ENCODE results near the gene CCDC116. TPM values are rescaled to one million over a fixed set of nuclear protein-coding genes. Genes with fewer than 3 reads are reported as not detected.

CCDC116 gene
- total and polyA plus RNA-seq, 10 of the 15 experiments (the other 5 are each of a cell fraction or from before 2014, with no cell fraction given) = 0.04 to 0.18 (median 0.04) TPM; not detected in 6

GRCh38 chr22:21598302-21598701, 34.3 kb upstream of the CCDC116 start (continued):
- TF ChIP-seq NRF1 (conservative IDR thresholded peaks at IDR 0.05; ENCODE audit: low read depth, low read length) (no peak), GATAD2B (conservative IDR thresholded peaks at IDR 0.05; ENCODE audit: low read depth) (no peak), ZZZ3 (IDR thresholded peaks at IDR 0.05; ENCODE audit: control insufficient read depth, insufficient read length, low read depth) (no peak), POLR2AphosphoS5 (IDR thresholded peaks at IDR 0.05; ENCODE audit: low read length) (no peak), KLF5 (IDR thresholded peaks at IDR 0.05; ENCODE audit: partially characterized antibody) (no peak), E2F8 (IDR thresholded peaks at IDR 0.05; ENCODE audit: low read depth, partially characterized antibody) (no peak), MEF2B (IDR thresholded peaks at IDR 0.05; ENCODE audit: partially characterized antibody, poor library complexity, severe bottlenecking) (no peak), MYC (IDR thresholded peaks at IDR 0.05; ENCODE audit: insufficient read depth, insufficient read length, insufficient replicate concordance, low read length, severe bottlenecking) (no peak)

- ChIA-PET SMC1A (ENCODE audit: uncharacterized antibody, unreplicated experiment) (interaction anchor here (1.5 kb wide), 1 partner anchor 10 kb away, joined by 5 read pairs; no protein-coding TSS in a partner anchor), RAD21 (ENCODE audit: unreplicated experiment) (no interaction called here), CTCF (no interaction called here), POLR2A (no interaction called here)
- no peak overlapping the region for H2AFZ ChIP-seq (ENCODE audit: control insufficient read depth, low read depth, low read length)
- no peak overlapping the region for H3K4me2 ChIP-seq (ENCODE audit: control insufficient read depth, insufficient read depth)
- FAIRE-seq (no peak), DNase-seq (ENCODE audit: low read depth, low spot score) (no peak), ATAC-seq (no peak)
- H3K9me3 ChIP-seq (replicated peaks; ENCODE audit: control insufficient read depth, insufficient read depth, low read length) = no peaks in the 10 kb centered on the region
- peaks cover 43% of the 10 kb centered on the region for H3K79me2 ChIP-seq (ENCODE audit: control insufficient read depth, insufficient read depth, low read length)
- no peaks in the 10 kb centered on the region for H3K27me3 ChIP-seq (replicated peaks in 1 of 2; ENCODE audit: control insufficient read depth in 2 of 2, insufficient read depth in 2 of 2, low read length in 1 of 2)
- in situ Hi-C loops (cut with MboI) = no loop called here
- no peak overlapping the region for H3K9ac ChIP-seq (ENCODE audit: control insufficient read depth, insufficient read depth, low read length)
- intact Hi-C loops (cut with micrococcal nuclease; ENCODE audit: unreplicated experiment) = no loop called here
- no peak overlapping the region for H3K27ac ChIP-seq (ENCODE audit: control insufficient read depth, insufficient read depth)
- no peaks in the 10 kb centered on the region for H3K4me1 ChIP-seq (ENCODE audit: control insufficient read depth, insufficient read depth, low read length)
- H3K36me3 ChIP-seq (ENCODE audit: control insufficient read depth in 2 of 2, insufficient read depth in 2 of 2, low read length in 1 of 2) = peaks cover 21 to 22% of the 10 kb centered on the region in 2 experiments
- H4K20me1 ChIP-seq (ENCODE audit: control insufficient read depth, insufficient read depth) = peaks cover 8% of the 10 kb centered on the region; the same call in 1 of the 2 replicates
- 87% methylated on average over 6 of the region's 6 CpGs for WGBS (ENCODE audit: insufficient coverage, insufficient replicate concordance, low lambda C conversion rate, missing lambda C conversion rate)
- TF ChIP-seq E2F4 (IDR thresholded peaks at IDR 0.05; ENCODE audit: low read depth, low read length) (no peak), HDAC2 (IDR thresholded peaks at IDR 0.05) (no peak), SIN3A (IDR thresholded peaks at IDR 0.05; ENCODE audit: low read depth, low read length) (no peak), SIX5 (IDR thresholded peaks at IDR 0.05; ENCODE audit: low read depth, low read length, severe bottlenecking) (no peak), BHLHE40 (IDR thresholded peaks at IDR 0.05; ENCODE audit: borderline replicate concordance in 1 of 2, low read depth in 2 of 2, low read length in 1 of 2) (no peak)
- TF ChIP-seq, protein P1, sequence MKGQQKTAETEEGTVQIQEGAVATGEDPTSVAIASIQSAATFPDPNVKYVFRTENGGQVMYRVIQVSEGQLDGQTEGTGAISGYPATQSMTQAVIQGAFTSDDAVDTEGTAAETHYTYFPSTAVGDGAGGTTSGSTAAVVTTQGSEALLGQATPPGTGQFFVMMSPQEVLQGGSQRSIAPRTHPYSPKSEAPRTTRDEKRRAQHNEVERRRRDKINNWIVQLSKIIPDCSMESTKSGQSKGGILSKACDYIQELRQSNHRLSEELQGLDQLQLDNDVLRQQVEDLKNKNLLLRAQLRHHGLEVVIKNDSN (IDR thresholded peaks at IDR 0.05; ENCODE audit: borderline replicate concordance, extremely low read length, insufficient read depth, low read depth, low read length) = no peak
- TF ChIP-seq, protein P2, sequence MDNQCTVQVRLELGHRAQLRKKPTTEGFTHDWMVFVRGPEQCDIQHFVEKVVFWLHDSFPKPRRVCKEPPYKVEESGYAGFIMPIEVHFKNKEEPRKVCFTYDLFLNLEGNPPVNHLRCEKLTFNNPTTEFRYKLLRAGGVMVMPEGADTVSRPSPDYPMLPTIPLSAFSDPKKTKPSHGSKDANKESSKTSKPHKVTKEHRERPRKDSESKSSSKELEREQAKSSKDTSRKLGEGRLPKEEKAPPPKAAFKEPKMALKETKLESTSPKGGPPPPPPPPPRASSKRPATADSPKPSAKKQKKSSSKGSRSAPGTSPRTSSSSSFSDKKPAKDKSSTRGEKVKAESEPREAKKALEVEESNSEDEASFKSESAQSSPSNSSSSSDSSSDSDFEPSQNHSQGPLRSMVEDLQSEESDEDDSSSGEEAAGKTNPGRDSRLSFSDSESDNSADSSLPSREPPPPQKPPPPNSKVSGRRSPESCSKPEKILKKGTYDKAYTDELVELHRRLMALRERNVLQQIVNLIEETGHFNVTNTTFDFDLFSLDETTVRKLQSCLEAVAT (IDR thresholded peaks at IDR 0.05) = no peak
- H3K4me3 ChIP-seq = no peak overlapping the region
- BruUV-seq (replicated peaks) = no TSS peak
These were observed 33.3 kb upstream of the CCDC116 start for GRCh38 chr22:21599053-21599893.
